CD14-positive monocyte (primary cell): ENCODE data around the gene TCAIM. TPM values are rescaled to one million over a fixed set of nuclear protein-coding genes. Genes with fewer than 3 reads are reported as not detected.

ENCODE experiments used
- DNase-seq, 3 donors: peaks; one replicate each; pipeline ENCODE4 v3.0.0-alpha.2; 2011 to 2022
- H2AFZ ChIP-seq: 2 replicates; pipeline ENCODE4 v1.6.0; 2012; ENCODE audit warnings: mild to moderate bottlenecking, low read depth, low read length, inconsistent platforms; ENCODE audit not compliant: insufficient read depth, poor library complexity, severe bottlenecking
- H3K27ac ChIP-seq, 2 donors: 1 replicate in 1 of 2; 2 replicates in 1 of 2; pipeline ENCODE4 v1.5.1; 2012 to 2013; ENCODE audit warnings: low read length in 2 of 2, control low read depth in 1 of 2, inconsistent platforms in 1 of 2, low read depth in 1 of 2, mild to moderate bottlenecking in 1 of 2
- H3K27me3 ChIP-seq, 2 donors: one replicate each; pipeline versions ENCODE4 v1.6.0 to v1.6.1; 2011 to 2013; ENCODE audit warnings: low read length in 2 of 2; ENCODE audit not compliant: control insufficient read depth in 2 of 2, insufficient read depth in 2 of 2
- H3K36me3 ChIP-seq, 2 donors: replicated peaks in 1 of 2; 1 replicate in 1 of 2; 2 replicates in 1 of 2; pipeline versions ENCODE4 v1.5.1 to v1.6.1; 2012 to 2013; ENCODE audit warnings: low read length in 2 of 2, control low read depth in 1 of 2, inconsistent platforms in 1 of 2, mild to moderate bottlenecking in 1 of 2; ENCODE audit not compliant: insufficient read depth in 2 of 2, control insufficient read depth in 1 of 2
- H3K4me1 ChIP-seq, 2 donors: 1 replicate in 1 of 2; 2 replicates in 1 of 2; pipeline versions ENCODE4 v1.5.1 to v1.6.1; 2012 to 2013; ENCODE audit warnings: low read length in 2 of 2, control low read depth in 1 of 2, inconsistent platforms in 1 of 2, mild to moderate bottlenecking in 1 of 2, moderate library complexity in 1 of 2; ENCODE audit not compliant: insufficient read depth in 2 of 2, control insufficient read depth in 1 of 2
- H3K4me2 ChIP-seq: replicated peaks from 2 replicates; pipeline ENCODE3; 2012; ENCODE audit warnings: low read length, moderate library complexity, mild to moderate bottlenecking; ENCODE audit not compliant: poor library complexity, severe bottlenecking; ENCODE audit errors: extremely low read depth
- H3K4me3 ChIP-seq, 3 experiments: fragments of 200-600 bp in 1 of 3; sonication (generic) in 1 of 3; replicated peaks in 1 of 3; 1 replicate in 2 of 3; 2 replicates in 1 of 3; pipeline ENCODE4 v1.5.1; 2011 to 2013; ENCODE audit warnings: low read length in 3 of 3, mild to moderate bottlenecking in 3 of 3, control low read depth in 2 of 3, low read depth in 2 of 3, inconsistent platforms in 1 of 3, moderate library complexity in 1 of 3
- H3K79me2 ChIP-seq: 2 replicates; pipeline ENCODE4 v1.6.0; 2012; ENCODE audit warnings: mild to moderate bottlenecking, control low read depth, inconsistent platforms, low read length, moderate library complexity; ENCODE audit not compliant: insufficient read depth
- H3K9ac ChIP-seq: 2 replicates; pipeline ENCODE4 v1.6.0; 2017; ENCODE audit warnings: low read length, mild to moderate bottlenecking; ENCODE audit not compliant: insufficient read depth, poor library complexity, severe bottlenecking
- H3K9me3 ChIP-seq, 2 donors: replicated peaks in 1 of 2; 1 replicate in 1 of 2; 2 replicates in 1 of 2; pipeline versions ENCODE4 v1.5.1 to v1.6.1; 2012 to 2013; ENCODE audit warnings: low read length in 2 of 2, control low read depth in 1 of 2; ENCODE audit not compliant: control insufficient read depth in 1 of 2, insufficient read depth in 1 of 2
- H4K20me1 ChIP-seq: 2 replicates; pipeline ENCODE4 v1.6.0; 2012; ENCODE audit warnings: mild to moderate bottlenecking, low read length, control low read depth, moderate library complexity; ENCODE audit not compliant: insufficient read depth
- H3K27ac Mint-ChIP-seq, 7 donors: one replicate each; pipeline ENCODE4 v1.8.0; 2020; ENCODE audit warnings: mild to moderate bottlenecking in 7 of 7, mixed read lengths in 7 of 7, moderate library complexity in 6 of 7, inconsistent platforms in 2 of 7
- H3K27me3 Mint-ChIP-seq, 3 donors: one replicate each; pipeline ENCODE4 v1.8.0; 2021 to 2022; ENCODE audit warnings: low read depth in 3 of 3, mild to moderate bottlenecking in 3 of 3, mixed read lengths in 3 of 3, moderate library complexity in 3 of 3, inconsistent platforms in 1 of 3
- H3K36me3 Mint-ChIP-seq, 2 donors: one replicate each; pipeline ENCODE4 v1.8.0; 2020; ENCODE audit warnings: mixed read lengths in 2 of 2, inconsistent platforms in 1 of 2, mild to moderate bottlenecking in 1 of 2
- H3K4me1 Mint-ChIP-seq: one replicate; pipeline ENCODE4 v1.8.0; 2020; ENCODE audit warnings: mild to moderate bottlenecking, mixed read lengths
- H3K4me3 Mint-ChIP-seq, 2 donors: one replicate each; pipeline ENCODE4 v1.8.0; 2020; ENCODE audit warnings: mild to moderate bottlenecking in 2 of 2, mixed read lengths in 2 of 2, moderate library complexity in 1 of 2
- H3K9me3 Mint-ChIP-seq, 7 donors: one replicate each; pipeline ENCODE4 v1.8.0; 2020 to 2022; ENCODE audit warnings: mixed read lengths in 7 of 7, mild to moderate bottlenecking in 6 of 7, moderate library complexity in 6 of 7, inconsistent platforms in 2 of 7
- WGBS: methylation state at CpG from one replicate; pipeline ENCODE4 v1.1.5; 2013; ENCODE audit warnings: missing lambda C conversion rate; ENCODE audit not compliant: insufficient coverage; 5-methylcytosine and 5-hydroxymethylcytosine counted together
- intact Hi-C, 2 donors: fragments of 100-400 bp; cut with micrococcal nuclease; formaldehyde crosslinking; loops; one replicate each; pipeline versions ENCODE4 v1.15.0 to v1.15.1; 2023
- polyA plus RNA-seq, 3 donors: library from polyadenylated mRNA; depleted of rRNA in 1 of 3; unstranded in 2 of 3; stranded (reverse) in 1 of 3; fragments of 300-500 nt in 2 of 3; fragments of >200 nt in 1 of 3; fragmentation: Illumina TruSeq in 2 of 3; gene quantifications; 1 replicate in 2 of 3; 2 replicates in 1 of 3; pipeline ENCODE4 v1.2.3, GENCODE V29; 2012 to 2021
- TF ChIP-seq, protein P1 (sequence below): fragments of 200-600 bp; IDR thresholded peaks from one replicate; pipeline ENCODE4 v1.8.0; 2022; ENCODE audit warnings: antibody characterized with exemption, mild to moderate bottlenecking

The TCAIM gene
- polyA plus RNA-seq, 3 donors = 9.1 to 26.7 (median 20.0) TPM

DNA sequence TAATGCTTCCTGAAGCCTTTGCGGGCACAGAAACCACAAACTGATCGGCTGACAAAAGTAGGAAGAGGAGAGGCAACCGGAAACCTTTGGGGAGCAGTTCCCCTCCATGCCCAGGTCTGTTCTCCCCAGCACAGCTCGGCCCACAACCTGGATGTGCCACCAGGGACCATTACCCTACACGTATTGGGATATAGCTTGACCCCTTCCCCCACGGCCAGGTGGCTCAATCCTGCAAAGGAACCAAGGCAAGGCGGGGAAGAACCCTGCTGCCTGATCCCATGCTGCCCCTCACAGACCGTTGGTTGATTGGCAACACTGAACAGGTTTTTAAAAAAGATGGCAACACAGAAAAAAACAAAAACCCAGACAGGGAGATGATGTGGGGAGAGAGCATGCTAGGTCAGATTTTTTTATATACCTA, 19.7 kb upstream of the TCAIM start:
- H2AFZ ChIP-seq = peak overlapping the region; percentile 63

DNA sequence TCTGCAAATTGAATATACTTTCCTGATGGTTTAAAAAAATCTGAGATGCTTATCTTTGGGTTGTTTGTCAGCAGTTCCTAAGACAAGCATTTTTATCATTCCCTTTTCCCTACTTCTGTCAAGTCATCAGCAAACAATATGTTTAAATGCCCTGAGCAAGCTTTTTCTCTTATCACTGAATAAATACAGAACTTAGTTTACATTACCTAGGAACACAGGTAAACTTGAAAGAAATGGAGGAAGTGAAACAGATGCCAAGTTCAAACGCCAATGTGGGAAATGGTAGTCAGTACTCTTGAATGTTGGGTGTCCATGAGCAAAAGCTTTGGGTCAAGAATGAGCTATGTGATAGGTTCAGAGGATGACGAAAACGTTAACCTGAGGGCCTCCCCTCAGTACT, 17.2 kb upstream of the TCAIM start:
- intact Hi-C loops = no loop called here
- H3K4me3 ChIP-seq = no peak overlapping the region

More for the DNA sequence above, 19.7 kb upstream of the TCAIM start:
- no peaks in the 10 kb centered on the region for H3K9me3 ChIP-seq
- Mint-ChIP-seq H3K27ac (no peak overlapping the region), H3K4me3 (no peak overlapping the region), H3K9me3 (no peaks in the 10 kb centered on the region), H3K27me3 (peaks cover 0 to 1% (median 0%) of the 10 kb centered on the region in 3 donors), H3K36me3 (no peaks in the 10 kb centered on the region), H3K4me1 (peaks cover 7% of the 10 kb centered on the region)
- H3K36me3 ChIP-seq = no peaks in the 10 kb centered on the region
- no peaks in the 10 kb centered on the region for H3K79me2 ChIP-seq
- no peak overlapping the region for H3K27ac ChIP-seq
- intact Hi-C loops = no loop called here
- no peaks in the 10 kb centered on the region for H3K27me3 ChIP-seq
- H3K9ac ChIP-seq = peak overlapping the region; percentile 15
- 0% methylated on average over 3 of the region's 8 CpGs for WGBS
- peak overlapping the region; percentile 29 for H3K4me2 ChIP-seq
- TF ChIP-seq, protein P1, sequence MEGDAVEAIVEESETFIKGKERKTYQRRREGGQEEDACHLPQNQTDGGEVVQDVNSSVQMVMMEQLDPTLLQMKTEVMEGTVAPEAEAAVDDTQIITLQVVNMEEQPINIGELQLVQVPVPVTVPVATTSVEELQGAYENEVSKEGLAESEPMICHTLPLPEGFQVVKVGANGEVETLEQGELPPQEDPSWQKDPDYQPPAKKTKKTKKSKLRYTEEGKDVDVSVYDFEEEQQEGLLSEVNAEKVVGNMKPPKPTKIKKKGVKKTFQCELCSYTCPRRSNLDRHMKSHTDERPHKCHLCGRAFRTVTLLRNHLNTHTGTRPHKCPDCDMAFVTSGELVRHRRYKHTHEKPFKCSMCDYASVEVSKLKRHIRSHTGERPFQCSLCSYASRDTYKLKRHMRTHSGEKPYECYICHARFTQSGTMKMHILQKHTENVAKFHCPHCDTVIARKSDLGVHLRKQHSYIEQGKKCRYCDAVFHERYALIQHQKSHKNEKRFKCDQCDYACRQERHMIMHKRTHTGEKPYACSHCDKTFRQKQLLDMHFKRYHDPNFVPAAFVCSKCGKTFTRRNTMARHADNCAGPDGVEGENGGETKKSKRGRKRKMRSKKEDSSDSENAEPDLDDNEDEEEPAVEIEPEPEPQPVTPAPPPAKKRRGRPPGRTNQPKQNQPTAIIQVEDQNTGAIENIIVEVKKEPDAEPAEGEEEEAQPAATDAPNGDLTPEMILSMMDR = no peak
- H3K4me1 ChIP-seq = peaks cover 4 to 7% of the 10 kb centered on the region in 2 donors
- no peaks in the 10 kb centered on the region for H4K20me1 ChIP-seq
- H3K4me3 ChIP-seq = no peak overlapping the region
- peak in 1 of 3 donors; percentile 17 for DNase-seq

More for the DNA sequence above, 17.2 kb upstream of the TCAIM start:
- 14% methylated on average over 1 of the region's 3 CpGs for WGBS
- Histone ChIP-seq H2AFZ (no peak overlapping the region), H3K4me2 (no peak overlapping the region), H3K79me2 (no peaks in the 10 kb centered on the region), H3K27ac (no peak overlapping the region), H3K4me1 (peaks cover 4 to 7% of the 10 kb centered on the region in 2 donors), H4K20me1 (no peaks in the 10 kb centered on the region), H3K36me3 (no peaks in the 10 kb centered on the region), H3K27me3 (no peaks in the 10 kb centered on the region), H3K9ac (no peak overlapping the region), H3K9me3 (no peaks in the 10 kb centered on the region)
- H3K36me3 Mint-ChIP-seq = no peaks in the 10 kb centered on the region
- H3K4me3 Mint-ChIP-seq = no peak overlapping the region
- H3K27me3 Mint-ChIP-seq = peaks cover 0 to 3% (median 0%) of the 10 kb centered on the region in 3 donors
- H3K4me1 Mint-ChIP-seq = peaks cover 7% of the 10 kb centered on the region
- peaks cover 0 to 3% (median 0%) of the 10 kb centered on the region in 7 donors for H3K9me3 Mint-ChIP-seq
- DNase-seq = no peak
- TF ChIP-seq, protein P1 = no peak
- H3K27ac Mint-ChIP-seq = no peak overlapping the region
